Right renal cortex interstitium (tissue), 3 donors: Measurements from ENCODE around the gene CDH12. TPM values are rescaled to one million over a fixed set of nuclear protein-coding genes. Genes with fewer than 3 reads are reported as not detected.
"Not testable (repeated sequence)": the region's sequence is repeated elsewhere in the genome, so short reads cannot be mapped to it uniquely, and the experiment has no call there.

Source experiments
- DNase-seq, 3 donors: peaks; one replicate each; pipeline ENCODE4 v3.0.0-alpha.2; 2013; ENCODE audit warnings: low read depth in 3 of 3, low spot score in 2 of 3
- polyA plus RNA-seq, 3 donors: library from polyadenylated mRNA; unstranded; fragments of 120-200 nt; gene quantifications; one replicate each; pipeline ENCODE4 v1.2.1, GENCODE V29; 2013; ENCODE audit not compliant: insufficient read length in 3 of 3

CDH12 gene
- polyA plus RNA-seq, 3 donors, result 6.8 to 9.4 (median 7.4) TPM

GRCh38 chr5:22774214-22774613 lies 78.9 kb downstream of the CDH12 start:
- DNase-seq, result not testable (repeated sequence)

- no peak for DNase-seq
Measured at GRCh38 chr5:22764736-22765135, 88.4 kb downstream of the CDH12 start.

- DNase-seq, result no peak
Measured at GRCh38 chr5:22757776-22758175, 95.4 kb downstream of the CDH12 start.

- DNase-seq, result no peak
Measured at GRCh38 chr5:22754155-22754554, 99.0 kb downstream of the CDH12 start.

- DNase-seq, result no peak
Measured at GRCh38 chr5:22751536-22751935, 101.6 kb downstream of the CDH12 start.

GRCh38 chr5:22736443-22737003 lies 116.6 kb downstream of the CDH12 start:
- DNase-seq, result no peak

- no peak for DNase-seq
Measured at GRCh38 chr5:22734907-22735306, 118.2 kb downstream of the CDH12 start.

- DNase-seq, result no peak
Measured at GRCh38 chr5:22728610-22729009, 124.5 kb downstream of the CDH12 start.

GRCh38 chr5:22722491-22722890 lies 130.7 kb downstream of the CDH12 start:
- no peak for DNase-seq

GRCh38 chr5:22722056-22722455 lies 131.1 kb downstream of the CDH12 start:
- no peak for DNase-seq

- DNase-seq, result no peak
Measured at GRCh38 chr5:22719842-22720241, 133.3 kb downstream of the CDH12 start.

GRCh38 chr5:22710660-22711059 lies 142.5 kb downstream of the CDH12 start:
- no peak for DNase-seq

GRCh38 chr5:22709743-22710142 lies 143.4 kb downstream of the CDH12 start:
- DNase-seq, result no peak

- no peak for DNase-seq
Measured at GRCh38 chr5:22708770-22709328, 144.3 kb downstream of the CDH12 start.

GRCh38 chr5:22706901-22707300 lies 146.2 kb downstream of the CDH12 start:
- DNase-seq, result no peak

GRCh38 chr5:22699319-22699718 lies 153.8 kb downstream of the CDH12 start:
- DNase-seq, result no peak

- DNase-seq, result no peak
Measured at GRCh38 chr5:22693121-22693520, 160.0 kb downstream of the CDH12 start.

- DNase-seq, result no peak
Measured at GRCh38 chr5:22683050-22683449, 170.1 kb downstream of the CDH12 start.

GRCh38 chr5:22678886-22679285 lies 174.3 kb downstream of the CDH12 start:
- no peak for DNase-seq

- DNase-seq, result no peak
Measured at GRCh38 chr5:22673131-22673530, 180.0 kb downstream of the CDH12 start.

- no peak for DNase-seq
Measured at GRCh38 chr5:22669345-22669744, 183.8 kb downstream of the CDH12 start.

GRCh38 chr5:22665801-22666200 lies 187.3 kb downstream of the CDH12 start:
- no peak for DNase-seq

- no peak for DNase-seq
Measured at GRCh38 chr5:22663134-22663533, 190.0 kb downstream of the CDH12 start.
